ENCODE results near the gene LRRC4B. TPM values are rescaled to one million over a fixed set of nuclear protein-coding genes. Genes with fewer than 3 reads are reported as not detected.
A peak's percentile ranks its signal among the peaks of the same experiment; 100 is the strongest.

Gene LRRC4B
- total and polyA plus RNA-seq, 2 of the 8 experiments (the other 6 are each of a cell fraction or from before 2014, with no cell fraction given): 13.4 to 21.2 TPM

DNA sequence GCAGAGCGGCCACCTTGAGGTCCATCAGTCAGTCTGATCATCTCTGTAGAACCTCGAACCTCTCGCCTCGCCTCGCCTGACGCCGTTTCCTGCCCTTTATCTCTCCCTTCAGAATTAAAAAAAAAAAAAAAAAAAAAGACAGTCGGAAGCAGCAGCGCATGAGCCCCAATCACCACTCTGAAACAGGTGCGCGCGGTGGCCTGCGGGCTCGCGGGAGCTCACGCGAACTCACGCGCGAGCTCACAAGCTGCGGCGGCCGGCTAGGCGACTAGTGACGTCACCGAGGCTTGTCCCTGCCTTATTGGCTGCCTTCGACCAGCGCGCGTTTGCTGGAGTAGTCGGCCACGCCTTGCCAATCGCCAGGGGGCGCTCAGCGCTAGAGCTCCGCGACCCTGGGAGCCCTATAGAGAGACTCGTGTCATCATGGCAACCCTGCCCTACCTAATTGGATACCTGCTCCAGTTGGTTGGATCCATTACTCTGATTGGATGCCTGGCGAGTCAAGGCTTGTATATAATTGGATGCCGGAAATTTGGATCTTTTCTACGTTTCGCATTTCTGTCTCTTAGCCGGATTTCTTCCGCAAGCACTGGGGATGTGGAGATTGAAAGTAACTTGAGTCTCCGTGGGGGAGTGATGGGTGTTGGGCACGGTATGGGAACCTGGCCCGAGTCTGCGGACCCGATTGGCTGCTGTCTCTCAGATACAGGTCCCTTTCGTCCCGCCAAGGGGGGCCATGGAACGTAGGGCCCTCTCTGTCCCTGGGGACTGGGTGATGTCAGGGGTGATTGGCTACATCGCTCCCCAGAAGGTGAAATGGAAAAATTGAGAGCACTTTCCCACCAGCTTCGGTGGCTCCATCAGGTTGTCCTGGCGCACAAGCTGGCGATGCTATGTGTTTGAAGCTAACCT, 39.9 kb upstream of the LRRC4B start (continued):
- no peak for TF ChIP-seq EZH2 (IDR thresholded peaks at IDR 0.05; ENCODE audit: low read depth, low read length, severe bottlenecking)
- 0 out of 2 replicates have a peak, but pooled peaks have one; percentile 35 for TF ChIP-seq GTF2F1 (IDR thresholded peaks at IDR 0.05; ENCODE audit: borderline replicate concordance, low read depth, low read length)
- 0 out of 2 replicates have a peak, but pooled peaks have one; percentile 26 for TF ChIP-seq TBP (IDR thresholded peaks at IDR 0.05; ENCODE audit: low read depth, low read length)
- no peak for TF ChIP-seq GABPA (IDR thresholded peaks at IDR 0.05; ENCODE audit: borderline replicate concordance, insufficient read depth, low read length)
- TF ChIP-seq SP1 (IDR thresholded peaks at IDR 0.05; ENCODE audit: low read depth, low read length): peak; percentile 85
- TF ChIP-seq KDM4A (IDR thresholded peaks at IDR 0.05; ENCODE audit: low read depth, low read length, severe bottlenecking): no peak
- TF ChIP-seq, protein P1, sequence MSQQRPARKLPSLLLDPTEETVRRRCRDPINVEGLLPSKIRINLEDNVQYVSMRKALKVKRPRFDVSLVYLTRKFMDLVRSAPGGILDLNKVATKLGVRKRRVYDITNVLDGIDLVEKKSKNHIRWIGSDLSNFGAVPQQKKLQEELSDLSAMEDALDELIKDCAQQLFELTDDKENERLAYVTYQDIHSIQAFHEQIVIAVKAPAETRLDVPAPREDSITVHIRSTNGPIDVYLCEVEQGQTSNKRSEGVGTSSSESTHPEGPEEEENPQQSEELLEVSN (IDR thresholded peaks at IDR 0.05): peak; percentile 67
- 0 out of 2 replicates have a peak, but pooled peaks have one; percentile 19 for TF ChIP-seq TAF1 (IDR thresholded peaks at IDR 0.05; ENCODE audit: low read depth, low read length)
- TF ChIP-seq, protein P2, sequence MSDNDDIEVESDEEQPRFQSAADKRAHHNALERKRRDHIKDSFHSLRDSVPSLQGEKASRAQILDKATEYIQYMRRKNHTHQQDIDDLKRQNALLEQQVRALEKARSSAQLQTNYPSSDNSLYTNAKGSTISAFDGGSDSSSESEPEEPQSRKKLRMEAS (IDR thresholded peaks at IDR 0.05): peak; percentile 80
- no peak for TF ChIP-seq HDAC6 (IDR thresholded peaks at IDR 0.05; ENCODE audit: low read depth, low read length)
- TF ChIP-seq CHD1 (IDR thresholded peaks at IDR 0.05; ENCODE audit: low read depth, low read length): no peak
- no peak for TF ChIP-seq POLR2A (IDR thresholded peaks at IDR 0.05; ENCODE audit: control extremely low read depth in 1 of 2, low read depth in 2 of 2, low read length in 2 of 2)
- TF ChIP-seq BRCA1 (IDR thresholded peaks at IDR 0.05; ENCODE audit: low read depth, low read length): peak; percentile 87
